GM12878 (cell line): ENCODE measurements around the gene U2AF2. TPM values are rescaled to one million over a fixed set of nuclear protein-coding genes. Genes with fewer than 3 reads are reported as not detected.

Experiments used
- ATAC-seq: fragments of 200-7000 bp; cut with Tn5 transposase; 3 replicates; pipeline ENCODE4 v1.9.1; 2020; ENCODE audit warnings: mild to moderate bottlenecking, moderate library complexity
- BruUV-seq: library from RNA; stranded (reverse); fragments of 400-500 nt; replicated peaks from 2 replicates; lab custom pipeline; 2021; lab: Mats Ljungman, UMichigan
- CTCF ChIA-PET: fragments of 300-600 bp; sonication (Branson Sonifier 250); formaldehyde crosslinking; extraction: SDS; loops from one replicate; lab custom pipeline; 2021; ENCODE audit warnings: inconsistent platforms; lab: Yijun Ruan, JAX
- POLR2A ChIA-PET: fragments of 350-600 bp; formaldehyde crosslinking; extraction: SDS; loops from one replicate; lab custom pipeline; 2021; ENCODE audit warnings: inconsistent platforms; lab: Charles Lee
- RAD21 ChIA-PET: fragments of 300-600 bp; sonication (Branson Sonifier 250); formaldehyde crosslinking; loops from one replicate; lab custom pipeline; 2023; ENCODE audit warnings: antibody characterized with exemption; ENCODE audit not compliant: unreplicated experiment; lab: Charles Lee
- SMC1A ChIA-PET: fragments of 300-600 bp; sonication (Branson Sonifier 250); formaldehyde crosslinking; loops from one replicate; lab custom pipeline; 2023; ENCODE audit not compliant: unreplicated experiment, uncharacterized antibody; lab: Charles Lee
- DNase-seq: peaks from one replicate; pipeline ENCODE4 v3.0.0-alpha.2; 2011; ENCODE audit warnings: low read depth, low spot score
- FAIRE-seq: peaks from 3 replicates; lab custom pipeline; 2011; peaks lifted over from hg19 to GRCh38; lab: Jason Lieb, UNC
- H2AFZ ChIP-seq: 2 replicates; pipeline ENCODE4 v1.6.0; 2011; ENCODE audit warnings: low read depth, low read length, control low read depth; ENCODE audit not compliant: control insufficient read depth
- H3K27ac ChIP-seq: 2 replicates; pipeline ENCODE4 v1.5.1; 2011; ENCODE audit warnings: control low read depth; ENCODE audit not compliant: control insufficient read depth, insufficient read depth
- H3K27me3 ChIP-seq, 2 experiments: replicated peaks in 1 of 2; 2 replicates each; pipeline versions ENCODE4 v1.6.0 to v1.6.1; 2011; ENCODE audit warnings: low read length in 1 of 2; ENCODE audit not compliant: control insufficient read depth in 2 of 2, insufficient read depth in 2 of 2
- H3K36me3 ChIP-seq, 2 experiments: 2 replicates each; pipeline ENCODE4 v1.5.1; 2011; ENCODE audit warnings: low read length in 1 of 2; ENCODE audit not compliant: control insufficient read depth in 2 of 2, insufficient read depth in 2 of 2
- H3K4me1 ChIP-seq: 2 replicates; pipeline ENCODE4 v1.6.1; 2011; ENCODE audit warnings: mild to moderate bottlenecking, low read length, moderate library complexity, mixed read lengths; ENCODE audit not compliant: control insufficient read depth, insufficient read depth
- H3K4me2 ChIP-seq: 2 replicates; pipeline ENCODE4 v1.6.0; 2011; ENCODE audit warnings: control low read depth; ENCODE audit not compliant: control insufficient read depth, insufficient read depth
- H3K4me3 ChIP-seq: fragments of 200-600 bp; sonication (generic); 2 replicates; pipeline ENCODE4 v1.5.1; 2016
- H3K79me2 ChIP-seq: 2 replicates; pipeline ENCODE4 v1.6.0; 2011; ENCODE audit warnings: low read length; ENCODE audit not compliant: control insufficient read depth, insufficient read depth
- H3K9ac ChIP-seq: 2 replicates; pipeline ENCODE4 v1.8.0; 2011; ENCODE audit warnings: low read length, control low read depth, mixed read lengths; ENCODE audit not compliant: control insufficient read depth, insufficient read depth
- H3K9me3 ChIP-seq: replicated peaks from 3 replicates; pipeline ENCODE4 v1.5.1; 2011; ENCODE audit warnings: mild to moderate bottlenecking, low read length; ENCODE audit not compliant: control insufficient read depth, insufficient read depth
- H4K20me1 ChIP-seq: 2 replicates; pipeline ENCODE4 v1.6.0; 2011; ENCODE audit not compliant: control insufficient read depth, insufficient read depth
- BCL11A ChIP-seq: IDR thresholded peaks from 2 replicates; pipeline ENCODE4 v1.6.1; 2011; ENCODE audit warnings: low read depth, low read length
- KAT2A ChIP-seq: conservative IDR thresholded peaks from 2 replicates; pipeline ENCODE4 v1.6.1; 2011; ENCODE audit warnings: low read depth, low read length; ENCODE audit not compliant: control insufficient read depth
- USF1 ChIP-seq: IDR thresholded peaks from 2 replicates; pipeline ENCODE4 v1.6.1; 2011; ENCODE audit warnings: borderline replicate concordance, low read depth, mild to moderate bottlenecking, moderate library complexity, mixed read lengths, low read length; ENCODE audit not compliant: insufficient read depth; ENCODE audit errors: extremely low read length
- WGBS: methylation state at CpG from one replicate; pipeline ENCODE4 v1.1.6; 2016; ENCODE audit warnings: low lambda C conversion rate; ENCODE audit not compliant: insufficient replicate concordance, insufficient coverage; ENCODE audit errors: missing lambda C conversion rate; 5-methylcytosine and 5-hydroxymethylcytosine counted together
- in situ Hi-C: fragments of 300-500 bp; cut with MboI; formaldehyde crosslinking; loops from 9 replicates; pipeline ENCODE4 v1.14.3; 2018; ENCODE audit warnings: mixed read lengths
- intact Hi-C: fragments of 100-400 bp; cut with micrococcal nuclease; formaldehyde crosslinking; loops from one replicate; pipeline ENCODE4 v1.14.2; 2022; ENCODE audit not compliant: unreplicated experiment
- polyA plus RNA-seq, 11 experiments: library from polyadenylated mRNA; depleted of rRNA in 4 of 11; unstranded in 6 of 11; stranded (reverse) in 5 of 11; fragments of >200 nt; fragmentation: Nextera tagmentation in 4 of 11; fragmentation: Illumina TruSeq in 1 of 11; extraction: Ambion mirVana in 4 of 11; extraction: Trizol in 1 of 11; gene quantifications; 1 replicate in 1 of 11; 2 replicates in 10 of 11; pipeline versions ENCODE4 v1.2.1 to v1.2.3, GENCODE V29; 2011 to 2016; ENCODE audit warnings: inconsistent platforms in 2 of 11, missing spikeins in 2 of 11, low read depth in 1 of 11
- total RNA-seq, 4 experiments: library from RNA; depleted of rRNA in 3 of 4; stranded (reverse); fragments of >200 nt in 3 of 4; fragmentation: Illumina TruSeq in 1 of 4; extraction: Trizol in 1 of 4; gene quantifications; 2 replicates each; pipeline versions ENCODE4 v1.2.1 to v1.2.3, GENCODE V29; 2013 to 2021
- TF ChIP-seq, protein P1 (sequence below): fragments of 450-650 bp; IDR thresholded peaks from 2 replicates; pipeline ENCODE4 v1.6.1; 2016; ENCODE audit warnings: mild to moderate bottlenecking
- TF ChIP-seq, protein P2 (sequence below): fragments of 450-650 bp; IDR thresholded peaks from 2 replicates; pipeline ENCODE4 v1.6.1; 2016; ENCODE audit warnings: mild to moderate bottlenecking
- TF ChIP-seq, protein P3 (sequence below): IDR thresholded peaks from 2 replicates; pipeline ENCODE4 v1.6.1; 2011; ENCODE audit warnings: mild to moderate bottlenecking, low read depth, low read length, moderate library complexity; ENCODE audit not compliant: insufficient replicate concordance

U2AF2 gene
- total and polyA plus RNA-seq, 10 of the 15 experiments (the other 5 are each of a cell fraction or from before 2014, with no cell fraction given) = 3.0 to 338 (median 130) TPM

GRCh38 chr19:55611300-55611982 is 43.4 kb upstream of the U2AF2 start:
- TF ChIP-seq, protein P1, sequence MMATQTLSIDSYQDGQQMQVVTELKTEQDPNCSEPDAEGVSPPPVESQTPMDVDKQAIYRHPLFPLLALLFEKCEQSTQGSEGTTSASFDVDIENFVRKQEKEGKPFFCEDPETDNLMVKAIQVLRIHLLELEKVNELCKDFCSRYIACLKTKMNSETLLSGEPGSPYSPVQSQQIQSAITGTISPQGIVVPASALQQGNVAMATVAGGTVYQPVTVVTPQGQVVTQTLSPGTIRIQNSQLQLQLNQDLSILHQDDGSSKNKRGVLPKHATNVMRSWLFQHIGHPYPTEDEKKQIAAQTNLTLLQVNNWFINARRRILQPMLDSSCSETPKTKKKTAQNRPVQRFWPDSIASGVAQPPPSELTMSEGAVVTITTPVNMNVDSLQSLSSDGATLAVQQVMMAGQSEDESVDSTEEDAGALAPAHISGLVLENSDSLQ = peak; percentile 74
- TF ChIP-seq BCL11A = no peak
- TF ChIP-seq, protein P2, sequence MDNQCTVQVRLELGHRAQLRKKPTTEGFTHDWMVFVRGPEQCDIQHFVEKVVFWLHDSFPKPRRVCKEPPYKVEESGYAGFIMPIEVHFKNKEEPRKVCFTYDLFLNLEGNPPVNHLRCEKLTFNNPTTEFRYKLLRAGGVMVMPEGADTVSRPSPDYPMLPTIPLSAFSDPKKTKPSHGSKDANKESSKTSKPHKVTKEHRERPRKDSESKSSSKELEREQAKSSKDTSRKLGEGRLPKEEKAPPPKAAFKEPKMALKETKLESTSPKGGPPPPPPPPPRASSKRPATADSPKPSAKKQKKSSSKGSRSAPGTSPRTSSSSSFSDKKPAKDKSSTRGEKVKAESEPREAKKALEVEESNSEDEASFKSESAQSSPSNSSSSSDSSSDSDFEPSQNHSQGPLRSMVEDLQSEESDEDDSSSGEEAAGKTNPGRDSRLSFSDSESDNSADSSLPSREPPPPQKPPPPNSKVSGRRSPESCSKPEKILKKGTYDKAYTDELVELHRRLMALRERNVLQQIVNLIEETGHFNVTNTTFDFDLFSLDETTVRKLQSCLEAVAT = peak; percentile 94
- TF ChIP-seq USF1 = no peak
- TF ChIP-seq KAT2A = no peak
- TF ChIP-seq, protein P3, sequence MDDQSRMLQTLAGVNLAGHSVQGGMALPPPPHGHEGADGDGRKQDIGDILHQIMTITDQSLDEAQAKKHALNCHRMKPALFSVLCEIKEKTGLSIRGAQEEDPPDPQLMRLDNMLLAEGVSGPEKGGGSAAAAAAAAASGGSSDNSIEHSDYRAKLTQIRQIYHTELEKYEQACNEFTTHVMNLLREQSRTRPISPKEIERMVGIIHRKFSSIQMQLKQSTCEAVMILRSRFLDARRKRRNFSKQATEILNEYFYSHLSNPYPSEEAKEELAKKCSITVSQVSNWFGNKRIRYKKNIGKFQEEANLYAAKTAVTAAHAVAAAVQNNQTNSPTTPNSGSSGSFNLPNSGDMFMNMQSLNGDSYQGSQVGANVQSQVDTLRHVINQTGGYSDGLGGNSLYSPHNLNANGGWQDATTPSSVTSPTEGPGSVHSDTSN = peak; percentile 63
- POLR2A ChIA-PET = interaction anchor here (0.6 to 1.4 kb wide), 3 partner anchors 12 to 23 kb away, joined by 3 to 7 read pairs (median 3); partner anchors contain the start of genes FIZ1, ZNF524 and ZNF784
- no peak overlapping the region for H2AFZ ChIP-seq
- ATAC-seq = peak; percentile 73
- no peaks in the 10 kb centered on the region for H3K27me3 ChIP-seq
- intact Hi-C loops = no loop called here
- H3K27ac ChIP-seq = no peak overlapping the region
- no peak for DNase-seq
- RAD21 ChIA-PET = interaction anchor here (1.0 to 1.3 kb wide), 2 partner anchors 10 to 21 kb away, joined by 3 to 4 read pairs; no protein-coding TSS in a partner anchor
- H3K4me3 ChIP-seq = no peak overlapping the region
- H3K79me2 ChIP-seq = peaks cover 24% of the 10 kb centered on the region
- no TSS peak for BruUV-seq
- H3K9ac ChIP-seq = no peak overlapping the region
- WGBS = 79% methylated on average over 15 of the region's 15 CpGs
- peaks cover 12% of the 10 kb centered on the region in 2 experiments for H3K36me3 ChIP-seq
- in situ Hi-C loops = no loop called here
- H3K9me3 ChIP-seq = peaks cover 2% of the 10 kb centered on the region; the same call in 1 of the 3 replicates
- peaks cover 3% of the 10 kb centered on the region; the same call in 1 of the 2 replicates for H4K20me1 ChIP-seq
- H3K4me1 ChIP-seq = peaks cover 4% of the 10 kb centered on the region
- SMC1A ChIA-PET = interaction anchor here (1.5 kb wide), 1 partner anchor 22 kb away, joined by 3 read pairs; no protein-coding TSS in a partner anchor
- CTCF ChIA-PET = interaction anchor here (0.7 to 3.0 kb wide), 6 partner anchors 15 to 97 kb away, joined by 3 to 11 read pairs (median 4); no protein-coding TSS in a partner anchor
- no peak for FAIRE-seq
- peak overlapping the region; percentile 12; the same call in 1 of the 2 replicates for H3K4me2 ChIP-seq
